ENCODE data around the gene IRF3. TPM values are rescaled to one million over a fixed set of nuclear protein-coding genes. Genes with fewer than 3 reads are reported as not detected.

The IRF3 gene
- total and polyA plus RNA-seq, 12 donors: 23.2 to 328 (median 64.4) TPM

- intact Hi-C loops (cut with DNase I): no loop called here
- 70 to 82% (median 76%) methylated on average over 18 to 20 of the region's 20 CpGs for WGBS, 4 donors
- Histone ChIP-seq H3K27me3 (no peaks in the 10 kb centered on the region), H3K9me3 (replicated peaks in 1 of 3) (no peaks in the 10 kb centered on the region), H3K4me1 (replicated peaks in 1 of 2) (no peaks in the 10 kb centered on the region), H3K4me3 (no peak overlapping the region), H3K36me3 (replicated peaks in 1 of 2) (no peaks in the 10 kb centered on the region), H3K27ac (no peak overlapping the region)
- TF ChIP-seq CTCF (IDR thresholded peaks at IDR 0.05) (no peak), POLR2A (IDR thresholded peaks at IDR 0.05) (no peak)
- DNase-seq: peak in 1 of 7 donors; percentile 41
Observed at GRCh38 chr19:49710372-49710951, 44.8 kb upstream of the IRF3 start.

GRCh38 chr19:49705919-49706318, 40.3 kb upstream of the IRF3 start:
- H3K27ac ChIP-seq: no peak overlapping the region
- no peak overlapping the region for H3K4me3 ChIP-seq
- TF ChIP-seq POLR2A (IDR thresholded peaks at IDR 0.05) (no peak), CTCF (IDR thresholded peaks at IDR 0.05) (no peak)
- intact Hi-C loops (cut with DNase I): no loop called here
- no peak for DNase-seq
- no peaks in the 10 kb centered on the region for H3K36me3 ChIP-seq (replicated peaks in 1 of 2)
- WGBS, 4 donors: 88 to 95% (median 89%) methylated on average over 13 to 16 of the region's 16 CpGs
- no peaks in the 10 kb centered on the region for H3K9me3 ChIP-seq (replicated peaks in 1 of 3)
- H3K27me3 ChIP-seq: no peaks in the 10 kb centered on the region
- H3K4me1 ChIP-seq (replicated peaks in 1 of 2): no peaks in the 10 kb centered on the region

GRCh38 chr19:49704888-49705642, 39.4 kb upstream of the IRF3 start:
- no peaks in the 10 kb centered on the region for H3K4me1 ChIP-seq (replicated peaks in 1 of 2)
- intact Hi-C loops (cut with DNase I): no loop called here
- no peaks in the 10 kb centered on the region for H3K27me3 ChIP-seq
- no peak overlapping the region for H3K27ac ChIP-seq
- no peak for DNase-seq
- no peaks in the 10 kb centered on the region for H3K9me3 ChIP-seq (replicated peaks in 1 of 3)
- H3K36me3 ChIP-seq (replicated peaks in 1 of 2): no peaks in the 10 kb centered on the region
- TF ChIP-seq CTCF (IDR thresholded peaks at IDR 0.05): no peak
- no peak for TF ChIP-seq POLR2A (IDR thresholded peaks at IDR 0.05)
- 84 to 91% (median 87%) methylated on average over 7 to 22 of the region's 22 CpGs for WGBS, 4 donors
- no peak overlapping the region for H3K4me3 ChIP-seq

GRCh38 chr19:49701271-49701786, 35.7 kb upstream of the IRF3 start:
- 37 to 72% (median 63%) methylated on average over 20 to 40 of the region's 40 CpGs for WGBS, 4 donors
- DNase-seq: no peak
- no peak overlapping the region for H3K27ac ChIP-seq

More at GRCh38 chr19:49701271-49701786, 35.7 kb upstream of the IRF3 start:
- no peaks in the 10 kb centered on the region for H3K36me3 ChIP-seq (replicated peaks in 1 of 2)
- intact Hi-C loops (cut with DNase I): no loop called here
- H3K27me3 ChIP-seq: no peaks in the 10 kb centered on the region
- TF ChIP-seq POLR2A (IDR thresholded peaks at IDR 0.05) (no peak), CTCF (IDR thresholded peaks at IDR 0.05) (no peak)
- H3K4me3 ChIP-seq: no peak overlapping the region
- H3K9me3 ChIP-seq (replicated peaks in 1 of 3): no peaks in the 10 kb centered on the region
- H3K4me1 ChIP-seq (replicated peaks in 1 of 2): no peaks in the 10 kb centered on the region
